BLaER1 treated with 17β-estradiol and CSF1 and Interleukin-3, amounts not matched to agents 10 nM and 100 nM (cell line): Measurements from ENCODE around the gene MACROD1.

Experiments used
- H3K27ac ChIP-seq, 11 experiments: shearing (Covaris generic); formaldehyde crosslinking; 2 replicates each; pipeline ENCODE4 v1.8.1; 2022
- H3K27me3 ChIP-seq, 11 experiments: shearing (Covaris generic); formaldehyde crosslinking; 2 replicates each; pipeline ENCODE4 v1.8.1; 2022
- H3K36me3 ChIP-seq, 11 experiments: shearing (Covaris generic); formaldehyde crosslinking; 2 replicates each; pipeline ENCODE4 v1.8.1; 2022
- H3K4me1 ChIP-seq, 10 experiments: shearing (Covaris generic); formaldehyde crosslinking; 2 replicates each; pipeline ENCODE4 v1.8.1; 2022
- H3K4me2 ChIP-seq, 11 experiments: shearing (Covaris generic); formaldehyde crosslinking; 2 replicates each; pipeline ENCODE4 v1.8.1; 2022
- H3K4me3 ChIP-seq, 10 experiments: shearing (Covaris generic); formaldehyde crosslinking; 2 replicates each; pipeline ENCODE4 v1.8.1; 2022
- H3K9ac ChIP-seq, 11 experiments: shearing (Covaris generic); formaldehyde crosslinking; 2 replicates each; pipeline ENCODE4 v1.8.1; 2022
- H3K9me3 ChIP-seq, 11 experiments: shearing (Covaris generic); formaldehyde crosslinking; replicated peaks in 1 of 11; 2 replicates each; pipeline ENCODE4 v1.8.1; 2022
- H4K20me1 ChIP-seq, 11 experiments: shearing (Covaris generic); formaldehyde crosslinking; 2 replicates each; pipeline ENCODE4 v1.8.1; 2022
- Cebpa-rat ChIP-seq, 11 experiments: shearing (Covaris generic); IDR thresholded peaks; 2 replicates each; pipeline ENCODE4 v1.8.1; 2022

MACROD1 gene

DNA sequence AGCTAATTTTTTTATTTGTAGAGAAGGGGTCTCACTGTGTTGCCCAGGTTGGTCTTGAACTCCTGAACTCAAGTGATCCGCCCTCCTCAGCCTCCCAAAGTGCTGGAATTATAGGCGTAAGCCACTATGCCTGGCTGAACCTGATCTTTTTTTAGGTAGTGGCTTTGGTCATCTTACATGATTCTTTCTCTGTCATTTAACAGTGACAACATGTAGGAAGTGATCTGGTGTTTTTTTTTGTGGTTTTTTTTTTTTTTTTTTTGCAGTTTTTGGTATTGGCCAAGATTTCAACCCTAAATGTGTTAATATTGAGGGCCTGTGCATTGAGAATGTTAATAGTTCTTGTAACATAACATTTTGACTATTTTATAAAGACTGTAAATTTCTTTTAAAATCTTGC, 32.6 kb upstream of the MACROD1 start:
- TF ChIP-seq Cebpa-rat (IDR thresholded peaks at IDR 0.05) = no peak
- no peak overlapping the region for H3K4me2 ChIP-seq
- H4K20me1 ChIP-seq = peaks cover 32 to 76% (median 41%) of the 10 kb centered on the region in 11 experiments; a peak in 21 of 22 replicates
- no peak overlapping the region for H3K4me3 ChIP-seq
- H3K4me1 ChIP-seq = peaks cover 0 to 56% (median 11%) of the 10 kb centered on the region in 10 experiments; a peak in 13 of 20 replicates
- H3K9me3 ChIP-seq = no peaks in the 10 kb centered on the region
- peak overlapping the region in 5 of 11 experiments; percentile 6 to 44 (median 20); a peak in 4 of 22 replicates for H3K9ac ChIP-seq
- peaks cover 0 to 100% (median 99%) of the 10 kb centered on the region in 11 experiments; a peak in 21 of 22 replicates for H3K36me3 ChIP-seq
- no peaks in the 10 kb centered on the region for H3K27me3 ChIP-seq
- 0 out of 22 replicates have a peak overlapping the region, but pooled peaks of 1 of the 11 experiments have one; percentile 8 for H3K27ac ChIP-seq

- peaks cover 0 to 100% (median 93%) of the 10 kb centered on the region in 11 experiments; a peak in 21 of 22 replicates for H3K36me3 ChIP-seq
- H3K9me3 ChIP-seq = no peaks in the 10 kb centered on the region
- peak overlapping the region in 8 of 11 experiments; percentile 4 to 42 (median 28); a peak in 5 of 22 replicates for H3K9ac ChIP-seq
- peak overlapping the region in 3 of 11 experiments; percentile 26 to 35 (median 33); a peak in 5 of 22 replicates for H3K4me2 ChIP-seq
- H3K27ac ChIP-seq = no peak overlapping the region; a peak in 1 of 22 replicates
- no peaks in the 10 kb centered on the region for H3K27me3 ChIP-seq
- H3K4me1 ChIP-seq = peaks cover 0 to 54% (median 19%) of the 10 kb centered on the region in 10 experiments; a peak in 16 of 20 replicates
- H4K20me1 ChIP-seq = peaks cover 21 to 58% (median 27%) of the 10 kb centered on the region in 11 experiments
- H3K4me3 ChIP-seq = no peak overlapping the region
- TF ChIP-seq Cebpa-rat (IDR thresholded peaks at IDR 0.05) = no peak
Measured at GRCh38 chr11:64196626-64197025, 30.7 kb upstream of the MACROD1 start.

GRCh38 chr11:64192434-64192833, 26.5 kb upstream of the MACROD1 start:
- Histone ChIP-seq H3K27ac (peak overlapping the region in 8 of 11 experiments; percentile 2 to 50 (median 30); a peak in 9 of 22 replicates), H3K36me3 (peaks cover 0 to 99% (median 67%) of the 10 kb centered on the region in 11 experiments; a peak in 21 of 22 replicates), H4K20me1 (peaks cover 0 to 23% (median 10%) of the 10 kb centered on the region in 11 experiments; a peak in 18 of 22 replicates), H3K4me1 (peaks cover 0 to 29% (median 15%) of the 10 kb centered on the region in 10 experiments; a peak in 16 of 20 replicates), H3K9me3 (no peaks in the 10 kb centered on the region), H3K27me3 (no peaks in the 10 kb centered on the region), H3K4me2 (peak overlapping the region in 6 of 11 experiments; percentile 33 to 64 (median 50); a peak in 16 of 22 replicates), H3K4me3 (no peak overlapping the region), H3K9ac (peak overlapping the region in 7 of 11 experiments; percentile 18 to 42 (median 28); a peak in 6 of 22 replicates)
- TF ChIP-seq Cebpa-rat (IDR thresholded peaks at IDR 0.05) = no peak

DNA sequence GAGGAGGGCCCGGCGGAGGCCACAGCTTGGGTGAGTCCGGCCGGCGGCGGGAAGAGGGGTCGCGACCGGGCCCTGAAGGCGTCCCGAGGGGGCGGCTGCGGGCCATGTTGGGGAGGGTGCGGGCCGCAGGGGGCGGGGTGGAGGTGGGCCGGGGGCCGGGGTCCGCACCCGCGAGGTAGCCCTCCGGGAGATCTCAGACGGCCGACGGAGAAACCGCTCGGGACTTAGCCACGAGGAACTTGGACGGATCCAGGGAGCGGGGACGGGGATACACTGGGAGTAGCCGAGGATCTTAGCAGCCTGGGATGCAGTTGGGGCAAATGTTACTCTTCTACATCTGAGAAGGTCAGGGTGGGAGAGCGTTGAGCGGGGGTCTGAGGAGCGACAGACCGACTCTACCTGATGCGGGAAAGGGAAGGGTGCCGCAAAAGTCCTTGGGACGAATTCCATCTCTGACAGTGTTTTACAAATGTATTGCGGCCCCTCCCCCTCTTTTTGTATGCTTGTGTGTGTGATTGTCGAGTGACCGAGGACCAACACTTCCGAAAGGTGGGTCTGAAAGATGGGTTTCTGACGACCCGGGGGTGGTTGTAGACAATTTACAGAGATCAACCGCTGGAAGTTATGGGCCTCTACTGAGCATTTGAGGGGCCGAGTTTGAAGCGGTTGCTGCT, 20.7 kb upstream of the MACROD1 start:
- TF ChIP-seq Cebpa-rat (IDR thresholded peaks at IDR 0.05) = no peak
- no peak overlapping the region for H3K4me2 ChIP-seq
- H3K27ac ChIP-seq = no peak overlapping the region; a peak in 2 of 22 replicates
- no peaks in the 10 kb centered on the region for H3K27me3 ChIP-seq
- H3K9ac ChIP-seq = no peak overlapping the region
- H4K20me1 ChIP-seq = peaks cover 0 to 9% (median 0%) of the 10 kb centered on the region in 11 experiments; a peak in 5 of 22 replicates
- peaks cover 0 to 41% (median 16%) of the 10 kb centered on the region in 11 experiments; a peak in 20 of 22 replicates for H3K36me3 ChIP-seq
- no peak overlapping the region for H3K4me3 ChIP-seq
- no peaks in the 10 kb centered on the region for H3K9me3 ChIP-seq
- H3K4me1 ChIP-seq = peaks cover 31 to 43% (median 34%) of the 10 kb centered on the region in 10 experiments

- Histone ChIP-seq H3K4me3 (peak within 1 kb of the TSS; percentile 62 to 89 (median 78)), H3K36me3 (peaks cover 0 to 34% (median 16%) of the 10 kb centered on the region in 11 experiments; a peak in 17 of 22 replicates), H3K27ac (peak within 1 kb of the TSS; percentile 80 to 94 (median 86)), H3K9me3 (no peaks in the 10 kb centered on the region), H3K4me2 (peak within 1 kb of the TSS; percentile 82 to 99 (median 93)), H3K27me3 (no peaks in the 10 kb centered on the region), H4K20me1 (peaks cover 0 to 9% (median 0%) of the 10 kb centered on the region in 11 experiments; a peak in 5 of 22 replicates), H3K9ac (peak within 1 kb of the TSS; percentile 82 to 96 (median 89)), H3K4me1 (peaks cover 39 to 47% (median 42%) of the 10 kb centered on the region in 10 experiments)
- no peak for TF ChIP-seq Cebpa-rat (IDR thresholded peaks at IDR 0.05)
Measured at GRCh38 chr11:64185693-64186491, 20.0 kb upstream of the MACROD1 start, which contains the start of gene STIP1. STIP1 (plus strand) TSS chr11:64186171; CDS start chr11:64186262, 91 bp downstream.

- no peak for TF ChIP-seq Cebpa-rat (IDR thresholded peaks at IDR 0.05)
- Histone ChIP-seq H3K4me1 (peaks cover 45 to 49% (median 48%) of the 10 kb centered on the region in 10 experiments), H3K36me3 (peaks cover 0 to 28% (median 13%) of the 10 kb centered on the region in 11 experiments; a peak in 14 of 22 replicates), H3K4me3 (peak overlapping the region; percentile 62 to 89 (median 78)), H3K4me2 (peak overlapping the region; percentile 82 to 99 (median 93)), H3K27me3 (no peaks in the 10 kb centered on the region), H3K27ac (peak overlapping the region; percentile 80 to 94 (median 86)), H3K9me3 (no peaks in the 10 kb centered on the region), H3K9ac (peak overlapping the region; percentile 82 to 96 (median 89)), H4K20me1 (peaks cover 0 to 9% (median 0%) of the 10 kb centered on the region in 11 experiments; a peak in 5 of 22 replicates)
Measured at GRCh38 chr11:64185175-64185692, 19.3 kb upstream of the MACROD1 start.

- Histone ChIP-seq H3K9me3 (peaks cover 0 to 6% (median 0%) of the 10 kb centered on the region in 11 experiments; a peak in 3 of 22 replicates), H3K4me2 (peak overlapping the region; percentile 82 to 99 (median 93)), H3K4me1 (peaks cover 50 to 59% (median 52%) of the 10 kb centered on the region in 10 experiments), H3K4me3 (peak overlapping the region; percentile 62 to 89 (median 78); a peak in 16 of 20 replicates), H3K27ac (peak overlapping the region in 7 of 11 experiments; percentile 19 to 94 (median 85); a peak in 10 of 22 replicates), H3K36me3 (peaks cover 0 to 20% (median 11%) of the 10 kb centered on the region in 11 experiments; a peak in 17 of 22 replicates), H3K27me3 (no peaks in the 10 kb centered on the region), H4K20me1 (peaks cover 0 to 9% (median 0%) of the 10 kb centered on the region in 11 experiments; a peak in 4 of 22 replicates), H3K9ac (peak overlapping the region; percentile 24 to 96 (median 89); a peak in 15 of 22 replicates)
- TF ChIP-seq Cebpa-rat (IDR thresholded peaks at IDR 0.05) = no peak
Measured at GRCh38 chr11:64183890-64184289, 18.0 kb upstream of the MACROD1 start.
